Heart right ventricle (tissue), 16 donors: ENCODE results near the gene BNC2. TPM values are rescaled to one million over a fixed set of nuclear protein-coding genes. Genes with fewer than 3 reads are reported as not detected.

ENCODE experiments used
- ATAC-seq, 8 donors: fragments of 200-7000 bp; cut with Tn5 transposase; one replicate each; pipeline ENCODE4 v1.9.1; 2020; ENCODE audit warnings: mild to moderate bottlenecking in 8 of 8, moderate library complexity in 8 of 8, moderate number of reproducible peaks in 1 of 8
- DNase-seq, 2 donors: peaks; one replicate each; pipeline ENCODE4 v3.0.0-alpha.2; 2020
- H3K27ac ChIP-seq, 10 donors: fragments of 200-600 bp; sonication (generic) in 2 of 10; one replicate each; pipeline versions ENCODE4 v1.5.0 to v1.8.0; 2020 to 2022; ENCODE audit warnings: mild to moderate bottlenecking in 3 of 10
- H3K27me3 ChIP-seq, 7 donors: fragments of 200-600 bp; one replicate each; pipeline ENCODE4 v1.8.0; 2021 to 2022; ENCODE audit warnings: mild to moderate bottlenecking in 2 of 7
- H3K36me3 ChIP-seq, 9 donors: fragments of 200-600 bp; sonication (generic) in 1 of 9; one replicate each; pipeline versions ENCODE4 v1.5.0 to v1.8.0; 2020 to 2022; ENCODE audit warnings: mild to moderate bottlenecking in 2 of 9
- H3K4me1 ChIP-seq, 9 donors: fragments of 200-600 bp; sonication (generic) in 1 of 9; one replicate each; pipeline versions ENCODE4 v1.5.0 to v1.8.0; 2020 to 2022; ENCODE audit warnings: mild to moderate bottlenecking in 4 of 9
- H3K4me3 ChIP-seq, 10 donors: fragments of 200-600 bp; sonication (generic) in 2 of 10; one replicate each; pipeline versions ENCODE4 v1.5.0 to v1.8.0; 2020 to 2022; ENCODE audit warnings: mild to moderate bottlenecking in 7 of 10, moderate library complexity in 2 of 10
- H3K9me3 ChIP-seq, 11 donors: fragments of 200-600 bp in 10 of 11; sonication (generic) in 2 of 11; one replicate each; pipeline versions ENCODE4 v1.5.0 to v1.8.0; 2013 to 2022; ENCODE audit warnings: mild to moderate bottlenecking in 2 of 11, control low read depth in 1 of 11, moderate library complexity in 1 of 11
- WGBS, 2 donors: extraction: QIAGEN DNeasy Blood & Tissue Kit; methylation state at CpG; one replicate each; pipeline ENCODE4 v1.1.7; 2013; ENCODE audit warnings: inconsistent platforms in 1 of 2; 5-methylcytosine and 5-hydroxymethylcytosine counted together
- intact Hi-C, 10 donors: fragments of 100-400 bp; cut with DNase I; formaldehyde crosslinking; loops; one replicate each; pipeline versions ENCODE4 v1.11.1 to v1.14.2; 2022
- polyA plus RNA-seq, 2 donors: library from polyadenylated mRNA; stranded (reverse); fragments of 200-250 nt; gene quantifications; one replicate each; pipeline ENCODE4 v1.2.3, GENCODE V29; 2013
- total RNA-seq, 10 donors: library from RNA; stranded (reverse); fragmentation: NEBNext Ultra II Directional in 3 of 10; extraction: Animal tissue kit (Norgen Biotek cat#: 25700) in 3 of 10; gene quantifications; one replicate each; pipeline versions ENCODE4 v1.2.1 to v1.2.4, GENCODE V29; 2021 to 2023
- TF ChIP-seq, protein P1 (sequence below), 9 donors: fragments of 200-600 bp; sonication (generic) in 2 of 9; IDR thresholded peaks; one replicate each; pipeline versions ENCODE4 v1.5.0 to v1.8.0; 2021 to 2022; ENCODE audit warnings: antibody characterized with exemption in 9 of 9, mild to moderate bottlenecking in 5 of 9, moderate library complexity in 1 of 9
- donor health status: Arrhythmogenic right ventricular cardiomyopathy.
- donor health status: ischemic (EF 13 %, LVEDD 7.1; RV severe dilation, severe dysfunction).
- donor health status: healthy with polysubstance abuse.
- donor health status: DM: no; HTN: yes; CAD: no.
- donor health status: DM: no; HTN: no; CAD: no.
- donor health status: ischemic (EF 25% LVEDD 6.9; RV normal size, moderate dysfunction).
- donor health status: ischemic (EF 25% LVEDD 5.7; RV mildly dilated, moderate dysfunction).
- donor health status: healthy.
- donor health status: DM: yes; HTN: yes; CAD: no.
- donor health status: Ischemic cardiomyopathy.
- donor health status: ischemic (EF 35%, LVEDD 5.7; RV mildly dilated, moderate dysfunction).
- donor health status: nonischemic (EF 11% LVEDD 7.7; RV severe dilation, severe dysfunction).
- donor health status: DM: yes; HTN: yes; CAD: no.
- donor health status: PGD.
- donor health status: ischemic (EF 29% LVEDD 5.4; RV normal size, mild dysfunction).
- donor health status: nonischemic (EF 23%, LVEDD 6.1; RV moderate dilation, normal function).

BNC2 gene
- total and polyA plus RNA-seq, 12 donors = 0.49 to 7.3 (median 3.2) TPM

DNA sequence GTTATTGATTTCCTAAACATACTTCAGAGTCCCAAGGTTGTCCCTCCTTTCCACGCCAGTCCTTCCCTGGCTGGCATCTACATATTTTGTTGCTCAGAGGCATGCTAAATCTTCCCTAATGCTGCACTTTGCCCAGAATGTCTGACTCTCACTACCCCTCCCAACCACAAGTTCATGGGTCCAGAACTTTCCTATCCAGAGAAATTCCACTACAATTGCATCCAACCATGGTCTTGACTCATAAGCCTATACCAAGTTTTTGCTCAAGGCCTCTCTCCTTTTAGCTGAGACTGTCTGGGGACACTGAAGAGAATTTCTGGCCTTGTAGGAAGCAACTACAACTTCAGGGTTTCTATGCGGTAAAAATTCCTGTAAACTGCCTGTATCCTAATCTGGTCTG is 206.3 kb downstream of the BNC2 start:
- 96% methylated on average over 2 of the region's 2 CpGs for WGBS, 2 donors
- TF ChIP-seq, protein P1, sequence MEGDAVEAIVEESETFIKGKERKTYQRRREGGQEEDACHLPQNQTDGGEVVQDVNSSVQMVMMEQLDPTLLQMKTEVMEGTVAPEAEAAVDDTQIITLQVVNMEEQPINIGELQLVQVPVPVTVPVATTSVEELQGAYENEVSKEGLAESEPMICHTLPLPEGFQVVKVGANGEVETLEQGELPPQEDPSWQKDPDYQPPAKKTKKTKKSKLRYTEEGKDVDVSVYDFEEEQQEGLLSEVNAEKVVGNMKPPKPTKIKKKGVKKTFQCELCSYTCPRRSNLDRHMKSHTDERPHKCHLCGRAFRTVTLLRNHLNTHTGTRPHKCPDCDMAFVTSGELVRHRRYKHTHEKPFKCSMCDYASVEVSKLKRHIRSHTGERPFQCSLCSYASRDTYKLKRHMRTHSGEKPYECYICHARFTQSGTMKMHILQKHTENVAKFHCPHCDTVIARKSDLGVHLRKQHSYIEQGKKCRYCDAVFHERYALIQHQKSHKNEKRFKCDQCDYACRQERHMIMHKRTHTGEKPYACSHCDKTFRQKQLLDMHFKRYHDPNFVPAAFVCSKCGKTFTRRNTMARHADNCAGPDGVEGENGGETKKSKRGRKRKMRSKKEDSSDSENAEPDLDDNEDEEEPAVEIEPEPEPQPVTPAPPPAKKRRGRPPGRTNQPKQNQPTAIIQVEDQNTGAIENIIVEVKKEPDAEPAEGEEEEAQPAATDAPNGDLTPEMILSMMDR (IDR thresholded peaks at IDR 0.05) = no peak
- intact Hi-C loops = no loop called here

DNA sequence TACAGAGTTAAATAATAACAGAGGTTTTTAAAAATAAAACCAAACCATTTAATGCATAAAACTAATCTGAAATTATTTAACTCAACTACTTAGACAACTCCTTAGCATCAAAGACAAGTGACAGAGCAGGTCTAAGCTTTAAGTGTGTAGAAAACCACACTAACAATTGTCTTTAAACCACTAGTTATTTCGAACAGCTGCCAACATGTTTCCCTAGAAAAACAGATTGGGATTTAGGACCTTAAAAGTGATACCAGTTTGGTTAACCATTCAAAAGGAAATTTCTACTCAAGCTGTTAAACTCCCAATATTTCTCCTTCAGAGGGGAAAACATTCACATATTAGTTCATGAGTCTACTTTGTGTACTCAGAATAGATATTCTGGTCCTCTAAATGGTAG is 208.7 kb downstream of the BNC2 start:
- Histone ChIP-seq H3K36me3 (no peaks in the 10 kb centered on the region), H3K9me3 (no peaks in the 10 kb centered on the region), H3K27ac (no peak overlapping the region), H3K4me3 (no peak overlapping the region), H3K27me3 (no peaks in the 10 kb centered on the region), H3K4me1 (no peaks in the 10 kb centered on the region)
- ATAC-seq = no peak
- intact Hi-C loops = no loop called here
- TF ChIP-seq, protein P1 (IDR thresholded peaks at IDR 0.05) = no peak
- 78 to 81% methylated on average over 1 of the region's 1 CpG for WGBS, 2 donors
- no peak for DNase-seq

More for the DNA sequence above, 206.3 kb downstream of the BNC2 start:
- H3K9me3 ChIP-seq = no peaks in the 10 kb centered on the region
- no peak overlapping the region for H3K27ac ChIP-seq
- no peak overlapping the region for H3K4me3 ChIP-seq
- DNase-seq (no peak), ATAC-seq (no peak)
- no peaks in the 10 kb centered on the region for H3K36me3 ChIP-seq
- H3K27me3 ChIP-seq = no peaks in the 10 kb centered on the region
- H3K4me1 ChIP-seq = no peaks in the 10 kb centered on the region

DNA sequence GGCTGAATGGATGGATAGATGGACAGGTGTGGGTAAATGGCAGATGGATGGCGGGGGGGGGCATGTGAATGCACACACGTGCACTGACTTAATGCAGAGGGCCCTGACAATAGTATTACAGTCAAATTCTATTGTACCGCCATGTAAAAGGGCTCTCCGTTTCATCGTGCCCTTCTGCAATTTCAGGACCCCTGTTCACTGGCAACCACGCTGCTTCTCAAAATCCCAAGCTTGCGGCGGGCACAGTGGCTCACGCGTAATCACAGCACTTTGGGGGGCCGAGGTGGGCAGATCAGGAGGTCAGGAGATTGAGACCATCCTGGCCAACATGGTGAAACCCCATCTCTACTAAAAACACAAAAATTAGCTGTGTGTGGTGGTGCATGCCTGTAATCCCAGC is 211.4 kb downstream of the BNC2 start:
- Histone ChIP-seq H3K27me3 (no peaks in the 10 kb centered on the region), H3K9me3 (no peaks in the 10 kb centered on the region), H3K4me1 (peaks cover 0 to 4% (median 0%) of the 10 kb centered on the region in 9 donors), H3K36me3 (no peaks in the 10 kb centered on the region), H3K27ac (no peak overlapping the region), H3K4me3 (no peak overlapping the region)
- TF ChIP-seq, protein P1 (IDR thresholded peaks at IDR 0.05) = no peak
- intact Hi-C loops = no loop called here
- no peak for ATAC-seq
- WGBS, 2 donors = 89 to 92% methylated on average over 11 of the region's 11 CpGs
- no peak for DNase-seq

DNA sequence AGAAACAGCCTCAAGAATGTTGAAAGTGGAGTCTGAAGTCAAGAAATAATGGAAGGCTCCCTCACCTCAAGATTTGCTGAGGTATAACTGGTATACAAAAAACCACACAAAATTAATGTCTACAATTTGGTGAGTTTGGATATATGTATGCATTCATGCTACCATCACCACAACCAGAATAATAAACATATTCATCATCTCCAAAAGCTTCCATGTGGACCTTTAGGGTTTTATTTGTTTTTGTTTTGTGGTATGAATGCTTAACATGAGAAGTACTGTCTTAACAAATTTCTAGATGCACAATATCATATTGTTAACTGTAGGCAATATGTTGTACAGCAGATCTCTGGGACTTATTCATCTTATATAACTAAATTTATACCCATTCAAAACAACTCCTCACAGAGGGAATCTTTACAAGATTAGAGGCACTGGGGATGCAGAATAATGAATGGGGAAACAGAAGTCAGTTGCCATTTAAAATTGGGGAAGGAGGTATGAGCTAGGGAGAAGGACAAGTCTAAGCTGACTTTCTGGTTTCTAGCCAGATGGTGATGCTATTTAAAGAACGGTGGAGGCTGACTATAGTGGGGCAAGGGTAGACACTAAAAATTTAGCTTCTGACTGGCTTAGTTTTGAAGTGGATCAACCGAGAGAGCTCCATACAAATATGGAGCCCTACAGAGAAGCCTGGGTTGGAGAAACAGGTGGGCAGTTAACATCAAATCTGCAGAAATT is 213.9 kb downstream of the BNC2 start:
- no peak for DNase-seq
- Histone ChIP-seq H3K4me1 (peaks cover 0 to 4% (median 0%) of the 10 kb centered on the region in 9 donors), H3K27me3 (no peaks in the 10 kb centered on the region), H3K9me3 (no peaks in the 10 kb centered on the region), H3K36me3 (no peaks in the 10 kb centered on the region), H3K27ac (no peak overlapping the region), H3K4me3 (no peak overlapping the region)
- no peak for ATAC-seq
- TF ChIP-seq, protein P1 (IDR thresholded peaks at IDR 0.05) = no peak
- intact Hi-C loops = no loop called here
- WGBS, 2 donors = 48 to 55% methylated on average over 2 of the region's 2 CpGs
